ENCODE data around the gene KCNE3. TPM values are rescaled to one million over a fixed set of nuclear protein-coding genes. Genes with fewer than 3 reads are reported as not detected.
A peak's percentile ranks its signal among the peaks of the same experiment; 100 is the strongest.

The KCNE3 gene
- total RNA-seq, 1 experiment from 2014 or later: 106 TPM

DNA sequence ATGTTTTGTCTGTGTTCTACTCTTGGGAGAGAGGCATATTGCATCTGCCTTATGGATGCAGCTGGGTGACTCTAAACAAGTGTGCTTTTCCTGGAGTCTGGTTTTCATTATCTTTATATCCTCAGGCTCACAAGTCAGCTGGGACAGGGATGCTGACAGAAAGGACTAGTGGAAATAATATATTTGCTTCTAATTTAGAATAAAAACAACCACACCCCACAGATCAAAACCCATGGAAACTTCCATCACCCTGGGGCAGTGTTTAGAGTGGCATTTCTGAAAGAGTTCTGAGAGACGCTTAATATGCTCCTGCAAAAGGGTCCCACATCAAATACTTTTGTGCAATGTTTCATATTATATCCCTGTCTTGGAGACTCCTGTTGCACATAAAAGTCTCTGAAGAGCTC is 20.8 kb downstream of the KCNE3 start:
- H3K9me3 ChIP-seq (ENCODE audit: low read depth, low read length, poor library complexity, severe bottlenecking): no peaks in the 10 kb centered on the region
- intact Hi-C loops (cut with micrococcal nuclease; ENCODE audit: unreplicated experiment): loop anchor here (5.0 kb wide), 1 partner anchor 474 kb away; no protein-coding TSS in a partner anchor
- no TSS peak for BruUV-seq (replicated peaks)
- no peak overlapping the region for H3K27ac ChIP-seq (ENCODE audit: low read depth, low read length, poor library complexity, severe bottlenecking)
- POLR2A ChIA-PET (ENCODE audit: low non-redundant PET): no interaction called here
- no peak for DNase-seq (ENCODE audit: low spot score)
- no peaks in the 10 kb centered on the region for H3K27me3 ChIP-seq (replicated peaks; ENCODE audit: insufficient read depth, low read depth, low read length, poor library complexity)
- no peaks in the 10 kb centered on the region for H3K36me3 ChIP-seq (ENCODE audit: insufficient read depth, low read length, poor library complexity, severe bottlenecking)
- peaks cover 38% of the 10 kb centered on the region for H3K4me1 ChIP-seq (ENCODE audit: insufficient read depth, low read length, poor library complexity, severe bottlenecking)
- no peak overlapping the region for H3K4me3 ChIP-seq (ENCODE audit: low read depth, low read length, poor library complexity, severe bottlenecking)
- TF ChIP-seq, protein P1, sequence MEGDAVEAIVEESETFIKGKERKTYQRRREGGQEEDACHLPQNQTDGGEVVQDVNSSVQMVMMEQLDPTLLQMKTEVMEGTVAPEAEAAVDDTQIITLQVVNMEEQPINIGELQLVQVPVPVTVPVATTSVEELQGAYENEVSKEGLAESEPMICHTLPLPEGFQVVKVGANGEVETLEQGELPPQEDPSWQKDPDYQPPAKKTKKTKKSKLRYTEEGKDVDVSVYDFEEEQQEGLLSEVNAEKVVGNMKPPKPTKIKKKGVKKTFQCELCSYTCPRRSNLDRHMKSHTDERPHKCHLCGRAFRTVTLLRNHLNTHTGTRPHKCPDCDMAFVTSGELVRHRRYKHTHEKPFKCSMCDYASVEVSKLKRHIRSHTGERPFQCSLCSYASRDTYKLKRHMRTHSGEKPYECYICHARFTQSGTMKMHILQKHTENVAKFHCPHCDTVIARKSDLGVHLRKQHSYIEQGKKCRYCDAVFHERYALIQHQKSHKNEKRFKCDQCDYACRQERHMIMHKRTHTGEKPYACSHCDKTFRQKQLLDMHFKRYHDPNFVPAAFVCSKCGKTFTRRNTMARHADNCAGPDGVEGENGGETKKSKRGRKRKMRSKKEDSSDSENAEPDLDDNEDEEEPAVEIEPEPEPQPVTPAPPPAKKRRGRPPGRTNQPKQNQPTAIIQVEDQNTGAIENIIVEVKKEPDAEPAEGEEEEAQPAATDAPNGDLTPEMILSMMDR (conservative IDR thresholded peaks at IDR 0.05; ENCODE audit: low read depth, low read length): no peak
- no peak for TF ChIP-seq EZH2 (IDR thresholded peaks at IDR 0.05; ENCODE audit: borderline replicate concordance, low read depth, low read length, poor library complexity, severe bottlenecking)
- CTCF ChIA-PET: no interaction called here

DNA sequence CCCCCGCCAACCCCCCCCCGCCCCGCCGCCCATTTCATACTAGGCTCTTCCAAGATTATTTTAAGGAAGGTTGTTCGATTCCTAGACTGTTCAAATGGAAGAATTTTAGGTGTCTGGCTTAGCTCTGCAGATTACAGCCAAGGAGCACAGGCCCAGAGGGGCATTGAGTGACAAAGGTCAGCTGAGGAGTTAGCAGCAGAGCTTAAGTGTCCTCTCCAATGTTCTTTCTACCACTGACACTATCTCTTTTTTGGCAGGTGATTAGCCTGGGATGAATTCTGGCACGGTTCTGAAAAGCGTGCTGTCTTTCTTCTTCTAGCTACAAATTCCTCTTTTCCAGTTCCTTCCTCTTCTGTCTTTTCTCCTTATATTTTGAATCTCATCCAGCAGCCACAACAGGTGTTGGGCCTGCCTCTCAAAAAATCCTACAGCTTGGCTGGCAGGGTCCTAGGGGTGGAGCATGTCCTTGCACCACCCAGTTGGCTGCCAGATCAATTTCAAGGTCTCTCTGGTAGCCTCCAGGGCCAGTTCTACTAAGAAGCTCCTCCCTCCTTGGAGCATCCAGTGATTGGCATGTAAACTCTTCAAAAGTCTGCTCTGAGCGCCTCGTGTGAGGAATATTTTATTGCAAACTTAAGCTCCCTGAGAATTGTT is 23.0 kb downstream of the KCNE3 start:
- H3K9me3 ChIP-seq (ENCODE audit: low read depth, low read length, poor library complexity, severe bottlenecking): no peaks in the 10 kb centered on the region
- intact Hi-C loops (cut with micrococcal nuclease; ENCODE audit: unreplicated experiment): loop anchor here (5.0 kb wide), 1 partner anchor 122 kb away; no protein-coding TSS in a partner anchor
- H3K27me3 ChIP-seq (replicated peaks; ENCODE audit: insufficient read depth, low read depth, low read length, poor library complexity): no peaks in the 10 kb centered on the region
- BruUV-seq (replicated peaks): no TSS peak
- no peaks in the 10 kb centered on the region for H3K36me3 ChIP-seq (ENCODE audit: insufficient read depth, low read length, poor library complexity, severe bottlenecking)
- ChIA-PET POLR2A (ENCODE audit: low non-redundant PET) (no interaction called here), CTCF (interaction anchor here (0.8 to 1.2 kb wide), 2 partner anchors 9 to 188 kb away, joined by 3 to 4 read pairs; no protein-coding TSS in a partner anchor)
- no peak for DNase-seq (ENCODE audit: low spot score)
- peaks cover 29% of the 10 kb centered on the region for H3K4me1 ChIP-seq (ENCODE audit: insufficient read depth, low read length, poor library complexity, severe bottlenecking)
- no peak for TF ChIP-seq EZH2 (IDR thresholded peaks at IDR 0.05; ENCODE audit: borderline replicate concordance, low read depth, low read length, poor library complexity, severe bottlenecking)
- TF ChIP-seq, protein P1 (conservative IDR thresholded peaks at IDR 0.05; ENCODE audit: low read depth, low read length): no peak
- no peak overlapping the region for H3K27ac ChIP-seq (ENCODE audit: low read depth, low read length, poor library complexity, severe bottlenecking)
- H3K4me3 ChIP-seq (ENCODE audit: low read depth, low read length, poor library complexity, severe bottlenecking): no peak overlapping the region

DNA sequence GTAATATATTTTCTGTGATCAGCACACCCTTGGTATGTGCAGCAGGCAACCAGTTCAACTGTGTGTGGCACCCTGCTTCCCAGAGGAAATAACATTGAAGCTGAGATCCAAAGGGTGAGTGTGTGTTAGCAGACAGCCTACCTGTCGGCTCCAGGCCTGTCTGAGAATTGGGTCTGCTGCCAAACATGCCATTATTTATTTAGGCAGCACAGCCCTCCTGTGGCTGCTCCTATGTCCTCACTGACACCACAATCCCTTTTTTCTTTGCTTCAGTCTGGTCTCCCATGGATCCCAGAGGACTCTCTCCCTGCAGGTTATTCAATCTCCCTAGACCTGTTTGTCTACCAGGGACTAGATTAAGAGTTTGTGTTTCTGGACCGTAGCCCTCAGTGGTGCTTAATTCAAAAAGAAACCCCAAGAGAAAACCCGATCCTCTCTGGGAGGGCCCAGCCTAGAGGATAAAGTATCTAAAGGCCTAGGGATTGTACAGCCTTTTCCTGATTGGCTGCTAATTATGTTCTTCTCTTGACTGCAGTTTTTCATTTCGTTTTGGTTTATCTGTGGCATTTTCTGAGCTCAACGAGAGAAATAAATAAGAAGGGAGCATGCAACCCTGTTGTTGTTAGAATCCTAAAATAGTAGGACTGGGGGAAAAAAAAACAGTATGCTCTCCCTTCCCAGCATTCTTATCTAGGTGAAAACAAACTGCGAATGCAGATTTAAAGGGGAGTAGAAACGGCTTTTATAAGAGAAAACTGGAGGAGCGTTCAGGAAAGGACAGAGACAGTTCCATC is 24.1 kb downstream of the KCNE3 start:
- Histone ChIP-seq H3K9me3 (ENCODE audit: low read depth, low read length, poor library complexity, severe bottlenecking) (no peaks in the 10 kb centered on the region), H3K36me3 (ENCODE audit: insufficient read depth, low read length, poor library complexity, severe bottlenecking) (no peaks in the 10 kb centered on the region), H3K27ac (ENCODE audit: low read depth, low read length, poor library complexity, severe bottlenecking) (no peak overlapping the region), H3K27me3 (replicated peaks; ENCODE audit: insufficient read depth, low read depth, low read length, poor library complexity) (no peaks in the 10 kb centered on the region), H3K4me3 (ENCODE audit: low read depth, low read length, poor library complexity, severe bottlenecking) (no peak overlapping the region), H3K4me1 (ENCODE audit: insufficient read depth, low read length, poor library complexity, severe bottlenecking) (peaks cover 25% of the 10 kb centered on the region)
- no TSS peak for BruUV-seq (replicated peaks)
- no peak for TF ChIP-seq EZH2 (IDR thresholded peaks at IDR 0.05; ENCODE audit: borderline replicate concordance, low read depth, low read length, poor library complexity, severe bottlenecking)
- TF ChIP-seq, protein P1 (conservative IDR thresholded peaks at IDR 0.05; ENCODE audit: low read depth, low read length): peak; percentile 44
- intact Hi-C loops (cut with micrococcal nuclease; ENCODE audit: unreplicated experiment): loop anchor here (5.0 kb wide), 1 partner anchor 121 kb away; no protein-coding TSS in a partner anchor
- peak; percentile 61 for DNase-seq (ENCODE audit: low spot score)
- ChIA-PET POLR2A (ENCODE audit: low non-redundant PET) (interaction anchor here (0.7 kb wide), 1 partner anchor 480 kb away, joined by 3 read pairs; no protein-coding TSS in a partner anchor), CTCF (interaction anchor here (0.5 kb wide), 2 partner anchors 91 to 367 kb away, joined by 3 to 5 read pairs; no protein-coding TSS in a partner anchor)
